DMS53 (cell line): ENCODE measurements around the gene SRPRB.

ENCODE experiments used
- DNase-seq: peaks from one replicate; lab custom pipeline; 2025; lab: John Stamatoyannopoulos, UW

Gene SRPRB

DNA sequence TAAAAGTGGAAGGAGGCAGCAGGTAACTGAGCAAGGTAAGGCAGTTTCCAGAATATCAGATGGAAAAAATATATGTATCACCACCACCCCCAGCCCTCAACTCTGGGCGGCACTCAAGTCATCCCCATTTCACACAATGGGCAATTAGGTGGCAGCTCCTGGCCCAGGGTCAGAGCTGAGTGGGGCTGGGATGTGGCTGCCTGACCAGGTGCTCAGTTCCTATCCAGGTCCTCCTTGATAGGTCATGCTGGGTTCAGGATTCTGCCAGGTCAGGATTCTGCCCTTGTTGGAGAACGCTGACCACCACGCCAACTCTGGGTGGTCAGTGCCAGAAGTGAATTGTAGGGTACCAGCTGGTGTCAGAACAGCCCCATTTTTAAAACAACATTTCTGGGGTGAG lies 60.5 kb downstream of the SRPRB start:
- DNase-seq: no peak

DNA sequence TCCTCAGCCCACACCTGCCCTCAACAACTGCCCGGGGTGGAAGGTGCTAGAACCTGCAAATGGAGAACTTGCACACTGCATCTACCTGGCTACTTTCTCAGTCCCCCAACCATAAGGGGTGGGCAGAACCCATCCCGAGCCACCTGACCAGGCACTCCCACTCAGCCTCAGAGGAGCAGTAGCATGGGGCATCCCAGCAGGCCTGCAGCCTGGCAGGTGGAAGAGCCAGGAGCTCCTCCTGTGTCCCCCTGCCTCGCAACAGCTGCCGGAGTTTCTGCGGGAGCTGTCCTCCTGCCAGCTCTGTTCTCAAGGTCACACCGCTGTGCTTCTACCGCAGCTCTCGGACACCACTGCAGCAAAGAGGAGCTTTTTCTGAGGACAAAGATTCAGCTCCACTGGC lies 62.6 kb downstream of the SRPRB start:
- no peak for DNase-seq

DNA sequence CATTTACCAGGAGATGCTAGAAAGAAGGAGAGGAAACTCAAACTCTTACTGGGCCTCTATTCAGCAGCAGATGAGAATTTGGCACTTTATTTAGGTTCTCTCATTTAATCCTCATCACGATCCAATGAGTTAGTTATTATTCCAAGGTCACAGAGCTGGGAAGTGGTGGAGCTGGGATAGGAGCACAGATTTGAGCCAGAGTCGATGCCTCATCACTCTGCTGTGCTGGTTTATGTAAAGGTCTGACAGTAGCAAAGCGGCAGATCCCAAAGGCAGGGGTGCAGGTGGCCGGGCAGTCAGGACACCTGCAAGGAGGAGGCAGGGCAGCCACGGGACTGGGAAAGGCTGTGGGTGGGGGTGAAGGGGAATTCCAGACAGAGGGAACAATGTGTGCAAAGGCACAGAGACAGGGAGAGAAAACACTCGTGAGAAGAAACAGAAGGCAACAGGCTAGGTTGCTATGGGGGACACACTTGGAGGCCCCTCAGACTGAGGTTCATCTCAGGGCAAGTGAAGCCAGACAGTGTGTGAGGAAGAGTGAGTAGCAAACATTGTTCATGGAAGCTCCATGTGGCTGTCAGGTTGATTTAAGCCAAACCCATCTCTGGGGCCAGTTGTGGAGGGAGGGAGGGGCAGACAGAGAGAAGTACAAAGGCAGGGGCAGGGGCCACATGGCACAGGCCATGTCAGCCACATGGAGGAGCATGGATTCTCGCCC lies 63.3 kb downstream of the SRPRB start:
- no peak for DNase-seq

DNA sequence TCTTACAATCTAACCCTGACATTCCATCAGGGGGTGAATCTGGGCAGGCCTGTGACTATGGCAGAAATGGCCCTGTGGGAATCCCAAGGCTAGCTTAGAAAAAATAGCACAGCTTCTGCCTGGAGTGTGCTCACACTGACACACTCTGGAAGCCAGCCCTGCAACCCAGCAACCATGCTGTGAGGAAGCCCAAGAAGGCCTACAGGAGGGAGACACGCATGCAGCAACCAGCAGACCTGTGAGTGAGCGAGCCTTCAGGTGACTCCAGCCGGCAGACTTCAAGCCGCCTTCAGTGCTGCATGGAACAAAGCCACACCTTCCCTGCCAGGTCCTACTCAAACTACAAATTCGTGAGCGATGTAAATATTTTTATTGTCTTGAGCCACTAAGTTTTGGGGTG lies 64.0 kb downstream of the SRPRB start:
- no peak for DNase-seq

DNA sequence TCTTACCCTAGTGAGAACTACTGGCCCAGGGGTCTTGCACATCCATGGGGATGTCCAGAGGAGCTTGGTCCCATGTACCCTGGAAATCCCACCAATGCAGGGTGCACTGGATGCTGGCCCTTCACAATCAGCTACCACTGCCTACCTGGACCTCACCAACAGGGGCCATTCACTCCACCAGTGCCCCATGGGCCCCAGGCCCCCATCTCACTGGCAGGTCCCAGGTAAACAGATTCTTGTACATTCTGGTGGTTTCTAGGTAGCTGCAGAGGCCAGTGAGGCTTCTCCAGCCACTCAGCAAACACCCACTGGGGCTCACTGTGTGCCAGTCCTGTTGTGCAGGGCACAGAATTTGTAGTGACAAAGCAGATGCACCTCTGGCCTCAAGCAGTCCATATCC lies 65.2 kb downstream of the SRPRB start:
- DNase-seq: no peak
